Hepatocyte (in vitro differentiated cells): Measurements from ENCODE around the gene ST8SIA5.

Experiments used
- EZH2phosphoT487 ChIP-seq: fragments of 200-600 bp; sonication (generic); IDR thresholded peaks from one replicate; pipeline ENCODE4 v1.6.1; 2018; ENCODE audit warnings: antibody characterized with exemption, mild to moderate bottlenecking, low read depth, moderate library complexity; ENCODE audit not compliant: unreplicated experiment, severe bottlenecking
- TF ChIP-seq, protein P1 (sequence below): fragments of 200-600 bp; sonication (generic); IDR thresholded peaks from 2 replicates; pipeline ENCODE4 v1.5.1; 2016; ENCODE audit warnings: antibody characterized with exemption, mild to moderate bottlenecking; ENCODE audit not compliant: poor library complexity

DNA sequence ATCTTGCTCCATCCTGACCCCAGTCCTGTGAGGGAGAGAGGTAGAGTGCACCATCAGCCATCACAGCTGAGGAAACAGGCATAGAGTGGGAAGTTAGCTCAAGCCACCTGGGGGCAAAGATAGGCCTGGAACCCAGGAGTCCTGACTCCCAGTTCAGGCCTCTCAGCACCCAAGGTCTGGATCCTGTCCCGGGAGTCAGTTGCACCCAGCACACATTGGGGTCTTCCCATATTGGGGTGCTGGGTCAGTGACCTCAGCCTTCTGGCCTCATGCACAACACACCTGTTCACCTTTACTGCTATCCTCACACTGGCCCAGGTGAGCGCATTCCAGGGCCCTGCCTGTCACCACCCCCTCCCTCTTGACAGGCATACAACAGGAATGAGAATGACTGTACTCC, 24.7 kb downstream of the ST8SIA5 start:
- TF ChIP-seq, protein P1, sequence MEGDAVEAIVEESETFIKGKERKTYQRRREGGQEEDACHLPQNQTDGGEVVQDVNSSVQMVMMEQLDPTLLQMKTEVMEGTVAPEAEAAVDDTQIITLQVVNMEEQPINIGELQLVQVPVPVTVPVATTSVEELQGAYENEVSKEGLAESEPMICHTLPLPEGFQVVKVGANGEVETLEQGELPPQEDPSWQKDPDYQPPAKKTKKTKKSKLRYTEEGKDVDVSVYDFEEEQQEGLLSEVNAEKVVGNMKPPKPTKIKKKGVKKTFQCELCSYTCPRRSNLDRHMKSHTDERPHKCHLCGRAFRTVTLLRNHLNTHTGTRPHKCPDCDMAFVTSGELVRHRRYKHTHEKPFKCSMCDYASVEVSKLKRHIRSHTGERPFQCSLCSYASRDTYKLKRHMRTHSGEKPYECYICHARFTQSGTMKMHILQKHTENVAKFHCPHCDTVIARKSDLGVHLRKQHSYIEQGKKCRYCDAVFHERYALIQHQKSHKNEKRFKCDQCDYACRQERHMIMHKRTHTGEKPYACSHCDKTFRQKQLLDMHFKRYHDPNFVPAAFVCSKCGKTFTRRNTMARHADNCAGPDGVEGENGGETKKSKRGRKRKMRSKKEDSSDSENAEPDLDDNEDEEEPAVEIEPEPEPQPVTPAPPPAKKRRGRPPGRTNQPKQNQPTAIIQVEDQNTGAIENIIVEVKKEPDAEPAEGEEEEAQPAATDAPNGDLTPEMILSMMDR = no peak
- no peak for TF ChIP-seq EZH2phosphoT487
